Activated gamma-delta T cell treated with anti-CD3 and anti-CD28 coated beads, Interleukin-2, amount 50 U/mL, for 16 hours (primary cell): ENCODE data around the gene MXD1.
A peak's percentile ranks its signal among the peaks of the same experiment; 100 is the strongest.
"Not testable (repeated sequence)": the region's sequence is repeated elsewhere in the genome, so short reads cannot be mapped to it uniquely, and the experiment has no call there.

Experiments
- DNase-seq: peaks from one replicate; pipeline ENCODE4 v3.0.0-alpha.2; 2020; ENCODE audit warnings: low read depth

Gene MXD1, protein sequence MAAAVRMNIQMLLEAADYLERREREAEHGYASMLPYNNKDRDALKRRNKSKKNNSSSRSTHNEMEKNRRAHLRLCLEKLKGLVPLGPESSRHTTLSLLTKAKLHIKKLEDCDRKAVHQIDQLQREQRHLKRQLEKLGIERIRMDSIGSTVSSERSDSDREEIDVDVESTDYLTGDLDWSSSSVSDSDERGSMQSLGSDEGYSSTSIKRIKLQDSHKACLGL

DNA sequence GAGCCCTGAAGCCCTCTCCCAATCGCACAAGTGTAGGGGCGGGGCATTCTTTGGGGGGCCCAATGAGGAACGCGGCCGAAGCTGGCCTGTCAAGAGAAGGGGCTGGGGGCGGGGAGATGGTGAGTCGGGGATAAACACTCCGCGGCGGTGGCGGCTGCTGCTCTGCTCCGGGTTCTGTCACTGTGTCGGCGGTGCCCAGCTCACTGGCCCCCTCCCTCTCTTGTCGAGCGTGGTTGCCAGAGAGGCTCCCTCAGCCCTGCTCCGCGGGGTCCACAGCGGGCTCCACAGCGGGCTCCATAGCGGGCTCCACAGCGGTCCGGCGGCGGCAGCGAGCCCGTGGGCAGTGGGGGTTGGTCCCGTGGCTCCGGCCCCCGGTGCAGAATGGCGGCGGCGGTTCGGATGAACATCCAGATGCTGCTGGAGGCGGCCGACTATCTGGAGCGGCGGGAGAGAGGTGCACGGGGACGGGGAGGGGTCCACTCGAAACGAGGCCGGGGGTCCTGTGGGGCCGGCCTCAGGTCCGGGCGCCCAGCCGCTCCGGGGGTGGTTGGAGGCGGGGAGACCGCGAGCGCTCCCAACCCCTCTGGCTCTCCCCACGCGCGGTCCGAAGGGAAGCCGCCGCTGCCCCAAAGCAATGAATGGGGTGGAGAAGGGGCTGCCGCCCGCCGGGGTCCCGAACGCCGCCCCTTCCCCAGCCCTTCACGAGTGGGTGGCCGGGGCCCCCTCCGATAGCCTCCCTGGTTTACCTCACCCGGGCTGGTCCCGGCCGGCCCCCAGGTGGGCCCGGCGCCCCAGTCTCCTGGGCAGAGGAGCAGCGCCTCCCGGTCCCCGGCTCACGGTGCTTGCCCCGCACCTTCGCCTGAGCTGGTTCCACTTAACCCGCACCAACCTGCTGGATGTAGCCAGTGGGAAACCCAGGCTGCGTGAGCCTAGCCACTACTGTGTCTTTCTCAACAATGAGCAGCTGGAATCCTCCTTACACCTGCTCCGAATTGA is at the start of gene MXD1:
MXD1 (plus strand) TSS at position 160 of the 996 bp plus-strand sequence; CDS start at position 382, 222 bp downstream.
- DNase-seq = no peak

DNA sequence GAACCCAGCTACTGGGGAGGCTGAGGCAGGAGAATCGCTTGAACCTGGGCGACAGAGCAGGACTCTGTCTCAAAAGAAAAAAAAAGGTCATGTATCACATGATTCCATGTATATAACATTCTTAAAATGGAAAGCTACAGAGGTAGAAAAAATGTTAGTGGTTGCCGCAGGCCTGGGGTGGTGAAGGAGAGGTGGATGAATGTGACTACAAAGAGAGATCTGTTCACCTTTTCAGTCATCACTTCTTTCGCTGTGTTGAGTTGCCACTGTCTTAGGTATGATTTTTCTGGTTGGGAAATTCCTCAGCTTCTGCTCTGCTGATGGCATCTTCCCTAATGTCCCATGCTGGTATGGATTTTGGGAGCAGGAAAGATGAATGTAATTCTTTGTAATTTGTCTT is 26.5 kb upstream of the MXD1 start:
- DNase-seq = no peak

DNA sequence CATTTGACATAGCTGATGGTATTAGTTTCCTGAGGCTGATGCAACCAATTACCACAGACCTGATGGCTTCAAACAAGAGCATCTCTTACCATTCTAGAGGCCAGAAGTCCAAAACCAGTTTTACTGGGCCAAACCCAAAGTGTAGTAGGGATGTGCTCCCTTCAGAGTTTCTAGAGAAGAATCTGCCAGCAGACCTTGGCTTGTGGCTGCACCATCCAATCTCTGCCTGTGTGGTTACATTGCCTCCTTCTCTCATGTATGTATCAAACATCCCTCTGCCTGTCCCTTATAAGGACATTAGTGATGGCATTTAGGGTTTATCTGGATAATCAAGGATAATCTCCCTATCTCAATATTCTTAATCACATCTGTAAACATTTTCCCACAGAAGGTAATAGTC is 25.6 kb upstream of the MXD1 start:
- no peak for DNase-seq

DNA sequence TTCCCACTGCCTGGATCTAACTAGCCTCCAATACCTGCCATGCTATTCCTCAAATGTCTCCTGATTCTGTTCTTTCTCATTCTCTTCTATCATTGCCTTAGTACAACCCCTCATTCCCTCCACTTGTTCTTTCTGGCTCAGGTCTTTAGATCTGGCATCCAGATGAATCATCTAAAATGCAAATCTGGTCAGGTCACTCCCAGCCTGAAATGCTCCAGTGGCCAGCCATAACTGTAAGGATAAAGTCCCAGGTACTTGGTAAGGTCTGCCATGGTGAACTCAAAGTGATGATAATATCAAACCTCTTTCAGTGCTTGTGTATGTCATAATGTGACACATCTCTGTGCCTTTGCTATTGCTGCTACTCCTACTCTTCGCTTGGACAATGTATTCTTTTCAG is 24.0 kb upstream of the MXD1 start:
- no peak for DNase-seq

DNA sequence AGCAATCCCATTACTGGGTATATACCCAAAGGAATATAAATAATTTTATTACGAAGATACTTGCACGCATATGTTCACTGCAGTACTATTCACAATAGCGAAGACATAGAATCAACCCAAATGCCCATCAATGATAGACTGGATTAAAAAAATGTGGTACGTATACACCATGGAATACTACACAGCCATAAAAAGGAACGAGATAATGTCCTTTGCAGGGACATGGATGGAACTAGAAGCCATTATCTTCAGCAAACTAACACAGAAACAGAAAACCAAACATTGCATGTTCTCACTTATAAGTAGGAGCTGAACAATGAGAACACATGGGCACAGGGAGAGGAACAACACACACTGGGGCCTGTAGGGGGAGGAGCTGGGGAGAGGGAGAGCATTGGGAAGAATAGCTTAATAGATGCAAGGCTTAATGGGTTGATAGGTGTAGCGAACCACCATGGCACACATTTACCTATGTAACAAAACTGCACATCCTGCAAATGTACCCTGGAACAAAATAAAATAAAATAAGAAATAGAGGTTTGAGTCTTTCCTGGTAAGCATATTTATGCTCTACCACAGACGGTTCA is 22.0 kb upstream of the MXD1 start:
- DNase-seq = not testable (repeated sequence)

DNA sequence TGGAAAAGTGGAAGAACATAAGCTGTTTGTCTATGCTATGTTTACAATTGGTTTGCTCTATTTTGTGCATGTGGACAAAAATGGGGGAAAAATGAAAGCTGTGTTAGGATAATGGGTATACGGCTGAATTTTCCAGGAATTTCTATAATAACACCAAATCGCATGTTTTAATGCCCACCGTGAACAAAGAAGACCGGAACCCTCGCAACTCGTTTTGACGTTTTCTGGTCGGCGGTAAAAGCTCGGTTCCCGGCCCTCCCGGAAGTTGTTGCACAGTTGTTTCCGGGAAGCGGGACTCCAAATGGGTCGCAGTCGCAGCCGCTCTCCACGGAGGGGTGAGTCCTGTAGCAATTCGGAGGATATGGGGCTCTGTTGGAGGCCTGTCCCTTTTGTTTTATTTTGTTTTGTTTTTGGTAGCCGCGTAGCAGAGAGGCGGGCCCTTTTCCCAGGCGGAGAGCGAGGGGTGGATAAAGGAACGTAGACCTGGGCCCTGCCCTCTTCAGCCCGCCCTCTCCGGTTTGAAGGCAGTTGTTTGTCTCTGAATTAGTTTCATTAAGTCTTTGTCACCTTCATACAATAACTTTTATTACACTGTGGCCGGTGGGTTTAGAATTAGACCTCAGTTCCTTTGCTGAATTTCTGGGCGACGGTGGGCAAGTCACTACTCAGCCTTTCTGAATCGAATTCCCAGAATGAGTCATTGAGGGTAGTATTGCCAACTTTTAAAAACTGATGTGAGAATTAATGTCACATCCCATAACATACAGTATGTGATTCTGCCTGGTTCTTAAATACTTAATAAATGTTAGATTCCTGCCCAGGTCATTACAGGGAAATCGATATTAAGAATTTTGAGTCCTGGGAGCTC is 21.0 kb upstream of the MXD1 start, which contains the start of gene SNRNP27:
SNRNP27 (plus strand) TSS at position 273 of the 868 bp plus-strand sequence; CDS start at position 302, 29 bp downstream.
- peak; percentile 75 for DNase-seq

DNA sequence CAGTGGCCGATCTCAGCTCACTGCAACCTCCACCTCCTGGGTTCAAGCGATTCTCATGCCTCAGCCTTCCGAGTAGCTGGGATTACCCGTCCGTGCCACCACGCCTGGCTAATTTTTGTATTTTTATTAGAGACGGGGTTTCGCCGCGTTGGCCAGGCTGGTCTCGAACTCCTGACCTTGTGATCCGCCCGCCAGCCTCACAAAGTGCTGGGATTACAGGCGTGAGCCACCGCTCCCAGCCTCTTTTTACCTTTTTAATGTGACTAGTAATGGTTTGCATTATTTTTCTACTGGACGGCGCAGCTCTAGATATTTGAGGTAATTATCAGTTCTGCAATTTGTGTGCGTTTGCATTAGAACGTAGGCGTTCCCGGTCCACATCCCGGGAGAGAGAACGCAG is 20.2 kb upstream of the MXD1 start:
- not testable (repeated sequence) for DNase-seq

DNA sequence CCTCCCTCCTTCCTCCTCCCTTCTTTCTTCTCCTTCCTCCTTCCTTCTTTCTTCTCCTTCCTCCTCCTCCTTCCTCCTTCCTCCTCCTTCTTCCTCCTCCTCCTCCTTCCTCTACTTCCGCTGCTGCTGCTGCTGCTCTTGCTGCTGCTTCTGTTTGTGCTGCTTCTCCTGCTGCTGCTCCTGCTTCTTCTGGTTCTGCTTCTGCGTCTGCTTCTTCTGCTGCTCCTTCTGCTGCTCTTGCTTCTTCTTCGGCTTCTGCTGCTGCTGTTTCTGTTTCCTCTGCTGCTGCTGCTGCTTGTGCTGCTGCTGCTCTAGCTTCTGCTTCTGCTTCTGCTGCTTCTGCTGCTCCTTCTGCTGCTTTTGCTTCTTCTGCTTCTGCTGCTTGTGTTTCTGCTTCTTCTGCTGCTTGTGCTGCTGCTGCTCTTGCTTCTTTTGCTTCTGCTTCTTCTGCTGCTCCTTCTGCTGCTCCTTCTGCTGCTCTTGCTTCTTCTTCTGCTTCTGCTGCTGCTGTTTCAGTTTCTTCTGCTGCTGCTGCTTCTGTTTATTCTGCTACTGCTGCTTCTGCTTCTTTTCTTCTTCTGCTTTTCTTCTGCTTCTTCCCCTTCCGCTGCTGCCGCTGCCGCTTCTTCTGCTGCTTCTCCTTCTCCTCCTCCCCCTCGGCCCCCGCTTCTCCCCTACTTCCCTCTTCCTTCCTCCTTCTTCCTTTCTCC is 12.5 kb upstream of the MXD1 start:
- DNase-seq = no peak

DNA sequence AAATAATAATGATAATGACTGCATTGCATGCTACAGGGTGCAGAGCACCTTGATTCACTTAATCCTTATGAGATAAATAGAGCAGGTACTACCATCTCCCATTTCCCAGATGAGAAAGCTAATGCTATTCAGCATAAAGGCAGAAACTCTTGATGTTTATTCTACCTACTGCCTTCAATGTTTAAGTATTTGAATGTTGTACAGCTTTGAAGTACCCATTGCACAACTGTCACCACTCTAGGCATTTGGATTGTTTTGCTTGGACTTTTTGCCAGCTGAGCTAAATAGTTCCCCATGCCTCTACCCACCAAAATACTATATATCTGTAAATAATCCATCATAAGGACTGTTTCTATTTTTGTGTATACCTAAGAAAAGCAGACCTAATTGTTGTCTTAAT is 7.7 kb upstream of the MXD1 start:
- DNase-seq = no peak

DNA sequence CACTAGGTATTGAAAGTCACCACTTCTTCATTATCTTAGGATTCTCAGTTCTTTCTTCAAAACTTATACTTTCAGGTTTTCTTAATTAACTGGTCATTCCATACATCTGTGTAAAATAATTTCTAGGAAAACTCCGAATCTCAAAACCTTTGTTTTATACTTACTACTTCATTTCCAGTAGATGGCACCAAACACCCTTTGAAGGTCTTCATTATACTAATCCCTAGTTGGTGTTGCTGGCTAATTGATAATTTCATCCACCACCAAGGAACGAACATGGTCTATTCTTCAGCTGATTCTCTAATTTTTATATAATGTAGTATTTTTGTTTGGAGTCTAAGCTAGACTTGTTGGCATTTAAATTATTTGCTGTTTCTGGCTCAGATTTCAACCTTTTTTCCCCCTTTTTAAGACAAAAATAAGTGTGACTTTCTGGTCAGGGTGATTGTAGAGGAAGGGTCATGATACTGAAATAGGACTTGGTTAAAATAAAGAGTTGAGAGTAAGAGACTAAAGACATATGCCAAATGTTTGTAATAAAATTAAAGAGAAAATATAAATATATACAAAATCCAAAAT is 2.8 kb upstream of the MXD1 start:
- DNase-seq = no peak

DNA sequence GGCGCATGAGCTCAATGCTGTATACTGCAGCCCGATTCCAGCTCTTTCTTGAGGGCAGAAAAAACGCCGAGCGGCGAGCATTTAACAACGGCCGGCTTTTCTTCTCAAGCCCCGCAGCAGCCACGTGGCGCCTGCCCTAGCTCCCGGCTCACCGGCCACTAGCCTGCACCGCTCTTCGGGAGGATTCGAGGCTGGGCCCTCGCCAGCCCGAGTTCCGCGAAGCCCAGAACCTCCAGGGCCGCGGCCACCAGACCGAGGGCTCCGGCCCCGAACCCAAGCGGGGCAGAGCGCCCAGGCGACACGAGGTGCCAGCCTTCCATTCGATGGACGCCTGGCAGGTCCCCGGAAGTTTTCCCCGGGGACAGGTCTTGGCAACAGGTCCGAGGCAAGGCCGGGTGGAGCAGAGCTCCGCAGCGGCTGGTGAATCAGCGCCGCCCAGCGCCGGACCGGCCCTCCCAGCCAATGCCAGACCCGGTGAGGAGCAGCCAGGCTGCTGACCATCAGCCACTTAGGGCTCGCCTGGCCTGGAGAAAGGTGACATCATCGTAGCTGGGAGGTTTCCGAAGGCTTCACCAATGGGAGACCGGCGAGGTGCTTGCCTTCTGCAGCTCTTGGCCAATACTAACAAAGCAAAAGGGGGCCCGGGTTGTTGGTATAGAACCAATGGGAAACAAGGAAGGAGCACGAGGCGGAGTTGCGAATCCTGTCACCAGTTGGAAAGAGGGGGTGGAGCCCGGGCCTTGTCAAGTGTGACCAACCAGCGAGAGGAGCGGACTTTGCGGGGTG is 552 bp upstream of the MXD1 start:
- peak; percentile 100 for DNase-seq

DNA sequence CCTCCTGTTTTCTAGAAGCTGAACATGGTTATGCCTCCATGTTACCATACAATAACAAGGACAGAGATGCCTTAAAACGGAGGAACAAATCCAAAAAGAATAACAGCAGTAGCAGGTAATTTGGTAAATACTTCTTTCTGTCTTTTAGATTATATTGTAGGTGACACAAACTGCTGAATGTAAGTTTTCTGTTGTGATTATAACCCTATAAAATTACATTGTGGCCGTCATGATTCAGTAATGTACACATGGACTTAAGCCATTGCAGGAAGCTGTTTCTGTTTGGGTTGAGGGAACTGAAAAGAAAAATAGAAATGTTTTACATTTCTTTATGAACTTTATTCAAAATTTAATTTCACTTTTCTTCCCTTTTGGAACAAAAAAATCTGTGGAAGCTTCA is 1.2 kb downstream of the MXD1 start:
- no peak for DNase-seq

DNA sequence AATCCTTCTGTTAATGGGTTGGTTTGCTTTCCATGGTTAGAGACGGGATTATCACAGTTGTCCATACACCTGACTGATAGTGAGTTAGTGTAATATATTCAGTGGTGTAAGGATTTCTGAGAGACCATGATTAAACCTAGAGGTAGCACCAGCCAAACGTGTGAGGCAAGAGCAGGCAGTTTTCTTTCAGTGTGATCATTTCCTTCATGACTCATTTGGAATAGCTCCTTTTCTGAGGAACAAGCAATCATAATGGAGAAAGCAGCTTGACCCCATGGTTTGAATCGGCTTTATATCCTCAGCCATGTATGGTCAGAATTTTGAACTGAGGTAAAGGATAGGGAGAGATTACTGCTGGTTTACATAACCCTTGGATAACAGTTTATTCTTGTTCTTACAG is 2.9 kb downstream of the MXD1 start:
- no peak for DNase-seq

DNA sequence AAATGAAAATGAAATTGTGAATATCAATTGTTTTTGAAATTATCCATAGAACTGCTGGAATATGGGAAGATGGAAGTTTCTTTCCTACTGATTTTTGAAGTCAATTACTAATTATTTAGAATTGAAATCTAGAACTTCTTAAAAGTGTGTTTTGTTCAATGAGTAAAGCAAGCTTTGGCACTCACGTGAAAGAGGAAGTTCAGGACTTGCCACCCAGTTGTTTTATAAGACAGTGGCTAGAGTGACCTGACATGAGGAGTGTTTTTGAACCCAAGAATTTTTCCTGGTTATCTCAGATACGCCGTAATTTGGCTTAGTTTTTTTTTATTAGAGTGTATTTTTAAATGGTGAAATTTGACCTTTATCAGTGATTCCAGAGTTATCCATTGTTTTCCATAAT is 3.5 kb downstream of the MXD1 start:
- DNase-seq = no peak

DNA sequence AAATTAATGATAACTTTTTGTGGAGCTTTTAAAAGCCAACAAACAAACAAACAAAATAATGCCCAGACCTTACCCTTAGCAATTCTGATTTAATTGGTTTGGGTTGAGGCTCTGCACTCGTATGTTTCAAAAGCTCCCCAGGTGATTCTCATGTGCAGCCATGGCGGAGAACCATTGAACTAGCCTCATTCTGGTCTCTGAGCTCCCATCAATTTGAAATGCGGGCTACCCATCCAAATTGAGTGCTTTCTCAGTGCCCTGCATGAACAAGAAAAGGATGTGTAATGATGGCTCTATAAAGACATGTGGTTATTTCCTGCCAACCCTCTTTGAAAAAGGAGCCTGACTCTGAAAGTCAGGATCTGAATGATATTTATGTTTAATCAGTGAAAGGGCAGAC is 8.2 kb downstream of the MXD1 start:
- no peak for DNase-seq

DNA sequence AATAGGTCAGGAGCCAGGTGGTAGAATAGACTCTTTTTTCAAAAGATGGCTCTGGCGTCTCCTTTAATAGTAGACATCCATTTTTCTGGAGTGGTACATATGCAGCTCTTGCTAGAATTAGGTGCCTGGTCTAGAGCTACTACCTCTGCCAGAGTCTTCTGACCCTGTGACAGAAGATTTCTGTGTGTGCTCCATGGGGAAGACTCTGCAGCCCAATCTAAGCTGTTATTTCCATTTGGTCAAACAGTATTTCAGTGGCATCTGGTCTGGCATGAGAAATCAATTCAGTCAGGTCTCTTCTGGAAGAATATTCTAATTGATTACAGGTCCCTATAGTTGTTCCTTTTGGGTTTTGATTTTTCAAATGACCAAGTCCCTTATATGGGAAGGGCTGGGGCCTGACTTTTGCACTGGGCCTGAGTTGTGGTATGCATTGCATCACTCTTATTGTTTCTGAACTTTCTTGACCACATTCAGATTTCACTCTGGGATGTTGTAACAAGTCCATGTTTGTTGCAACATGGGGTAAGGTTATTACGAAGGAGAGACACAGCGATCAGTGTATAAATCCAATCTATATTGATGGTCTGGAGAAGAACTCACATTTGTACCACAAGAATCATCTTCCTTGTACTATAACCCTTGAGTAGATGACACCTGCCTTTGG is 12.1 kb downstream of the MXD1 start:
- no peak for DNase-seq

DNA sequence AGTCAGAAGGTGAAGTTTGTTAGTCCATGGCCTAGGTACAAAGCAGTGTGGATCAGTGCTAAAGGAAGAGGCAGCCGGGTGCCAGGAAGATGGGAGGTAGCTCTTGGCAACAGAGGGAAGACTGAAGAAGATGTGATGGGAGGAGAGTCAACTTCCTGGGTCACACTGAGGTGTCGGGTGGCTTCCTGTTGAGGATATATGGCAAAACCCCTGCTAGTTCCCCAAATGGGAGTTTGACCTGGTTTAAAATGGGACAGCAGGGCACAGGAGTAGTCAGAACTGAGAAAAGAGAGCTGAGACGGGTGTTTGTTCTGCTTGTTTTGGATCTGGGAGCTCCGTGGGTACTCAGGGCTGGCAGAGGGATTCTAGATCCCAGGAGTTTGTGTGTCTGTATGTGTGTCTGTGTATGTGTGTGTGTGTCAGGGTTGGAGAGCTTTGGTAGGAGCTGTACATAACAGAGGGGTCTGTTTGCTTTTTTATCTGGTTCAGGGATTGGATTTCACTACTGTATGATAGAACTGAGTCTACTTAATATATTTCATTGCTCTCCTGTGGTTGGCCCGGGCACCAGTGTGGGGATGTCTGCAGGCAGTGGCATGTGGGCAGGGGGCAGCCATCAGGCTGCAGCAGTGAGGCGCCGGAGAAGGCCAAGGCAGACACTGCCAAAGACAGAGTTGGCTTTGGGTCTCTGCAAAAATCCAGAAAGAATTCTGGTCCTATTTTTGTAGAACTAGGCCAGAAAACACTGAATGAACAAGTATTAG is 17.1 kb downstream of the MXD1 start:
- DNase-seq = no peak

DNA sequence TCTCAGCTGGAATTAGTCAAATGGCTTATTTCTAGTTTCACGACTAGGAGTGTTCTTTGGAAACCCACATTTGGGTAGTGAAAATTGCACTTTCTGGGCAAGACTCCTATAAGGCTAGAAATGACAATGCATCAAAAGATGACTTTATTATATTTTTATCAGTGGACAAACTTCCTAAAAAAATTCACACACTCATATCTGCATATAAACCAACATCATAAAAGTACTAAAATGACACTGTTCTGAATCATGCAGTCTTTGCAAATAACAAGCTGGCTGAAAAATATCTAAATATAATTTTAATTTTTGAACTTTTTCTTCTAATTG is 17.6 kb downstream of the MXD1 start:
- no peak for DNase-seq
